GM21381 (cell line): Measurements from ENCODE around the gene USP2.

Experiments used
- ATAC-seq: cut with Tn5 transposase; IDR thresholded peaks from one replicate; pipeline ENCODE4 v1.9.1; 2021; ENCODE audit warnings: mild to moderate bottlenecking, moderate library complexity; ENCODE audit not compliant: unreplicated experiment

Gene USP2

GRCh38 chr11:119345685-119346084, 35.8 kb downstream of the USP2 start:
- no peak for ATAC-seq

DNA sequence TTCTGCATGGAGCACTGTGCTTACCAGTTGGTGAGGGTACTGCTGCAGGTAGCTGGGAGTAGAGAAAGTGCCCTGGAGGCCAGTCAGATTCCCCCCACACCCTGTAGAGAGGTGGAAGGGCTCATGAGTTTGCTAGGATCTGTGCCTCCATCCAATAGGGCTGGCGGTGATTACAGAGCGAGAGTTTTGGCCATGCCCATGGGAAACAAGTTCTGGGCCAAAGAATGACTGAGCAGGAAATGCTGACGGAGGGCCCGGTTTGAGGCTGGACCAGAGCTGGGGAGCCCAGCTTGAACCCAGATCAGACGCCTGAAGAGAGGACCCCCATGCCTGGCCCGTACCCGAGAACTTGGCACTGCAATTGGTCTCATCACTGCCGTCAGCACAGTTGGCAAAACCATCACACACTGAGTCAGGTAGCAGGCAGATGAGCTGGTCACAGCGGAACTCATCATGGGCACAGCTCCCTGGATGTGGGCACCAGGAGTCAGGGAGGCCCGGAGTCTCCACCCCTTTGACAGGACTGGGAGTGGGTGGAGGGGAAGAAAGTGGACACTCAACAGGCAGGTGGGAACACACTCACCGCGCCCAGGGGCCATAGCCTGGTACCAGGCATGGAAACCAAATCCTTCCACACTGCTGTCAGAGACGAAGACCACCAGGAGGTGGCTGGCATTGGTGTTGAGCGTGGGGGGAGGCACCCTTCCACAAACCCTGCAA, 37.0 kb downstream of the USP2 start:
- ATAC-seq, result no peak

DNA sequence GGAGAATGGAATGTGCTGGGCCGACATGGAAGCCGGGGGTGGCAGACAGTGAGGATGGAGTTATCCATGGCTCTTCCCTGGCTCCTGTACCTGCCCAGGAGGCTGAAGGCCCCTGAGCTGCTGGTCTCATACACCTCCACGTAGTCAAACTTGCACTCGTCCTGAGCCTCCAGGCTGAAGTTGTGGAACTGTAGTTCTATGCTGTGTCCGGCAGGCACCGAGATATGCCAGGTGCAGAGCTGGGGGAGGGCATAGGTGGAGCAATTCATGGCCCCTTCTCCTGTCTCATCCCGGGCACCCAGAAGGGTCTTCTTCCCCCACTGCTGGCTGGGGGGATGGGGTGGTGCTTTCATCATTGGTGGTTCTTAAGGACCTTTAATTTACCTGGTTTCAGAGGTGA, 37.8 kb downstream of the USP2 start:
- ATAC-seq, result no peak

GRCh38 chr11:119342362-119343130, 38.9 kb downstream of the USP2 start:
- ATAC-seq, result no peak

- ATAC-seq, result no peak
Measured at GRCh38 chr11:119342023-119342300, 39.5 kb downstream of the USP2 start.

- no peak for ATAC-seq
Measured at GRCh38 chr11:119341222-119342022, 40.1 kb downstream of the USP2 start.

GRCh38 chr11:119340335-119341221, 40.9 kb downstream of the USP2 start, which contains the start of gene C1QTNF5:
C1QTNF5 (minus strand) TSS chr11:119340883; CDS start chr11:119340397, 486 bp downstream.
- ATAC-seq, result no peak

DNA sequence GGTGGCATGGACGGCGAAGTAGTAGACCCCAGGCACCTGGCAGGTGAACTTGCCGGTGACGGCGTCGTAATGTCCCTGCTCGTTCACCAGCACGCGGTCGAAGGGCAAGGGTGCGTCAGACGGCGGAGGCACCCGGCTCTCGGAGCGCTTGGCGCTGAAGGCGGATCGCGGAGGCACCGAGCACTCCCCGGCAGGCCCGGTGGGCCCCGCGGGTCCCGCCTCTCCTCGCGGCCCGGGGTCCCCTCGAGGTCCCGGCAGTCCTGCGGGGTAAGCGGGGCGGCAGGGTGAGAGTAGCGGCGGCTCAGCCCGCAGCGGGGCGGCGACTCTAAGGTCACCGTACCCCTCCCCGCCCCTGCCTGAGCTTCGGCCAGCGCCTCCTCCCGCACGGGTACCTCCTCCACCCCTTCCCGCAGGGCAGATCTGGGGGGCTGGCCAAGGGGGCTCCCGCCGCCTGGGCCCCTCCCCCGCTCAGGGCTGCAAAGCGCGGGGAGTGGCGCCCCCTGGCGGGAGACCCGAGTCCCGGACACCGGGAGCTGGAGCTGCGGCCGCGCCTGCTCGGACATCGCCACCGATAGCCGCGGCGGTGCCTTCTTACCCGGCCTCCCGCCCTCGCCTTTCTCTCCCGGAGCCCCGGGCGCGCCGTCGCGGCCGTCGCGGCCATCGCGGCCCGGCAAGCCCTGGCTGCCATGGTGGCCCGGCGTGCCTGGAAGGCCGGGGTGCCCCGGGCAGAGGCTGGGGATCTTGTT, 41.7 kb downstream of the USP2 start:
- no peak for ATAC-seq

GRCh38 chr11:119338965-119339588, 42.4 kb downstream of the USP2 start:
- no peak for ATAC-seq

GRCh38 chr11:119338318-119338890, 43.1 kb downstream of the USP2 start:
- no peak for ATAC-seq

DNA sequence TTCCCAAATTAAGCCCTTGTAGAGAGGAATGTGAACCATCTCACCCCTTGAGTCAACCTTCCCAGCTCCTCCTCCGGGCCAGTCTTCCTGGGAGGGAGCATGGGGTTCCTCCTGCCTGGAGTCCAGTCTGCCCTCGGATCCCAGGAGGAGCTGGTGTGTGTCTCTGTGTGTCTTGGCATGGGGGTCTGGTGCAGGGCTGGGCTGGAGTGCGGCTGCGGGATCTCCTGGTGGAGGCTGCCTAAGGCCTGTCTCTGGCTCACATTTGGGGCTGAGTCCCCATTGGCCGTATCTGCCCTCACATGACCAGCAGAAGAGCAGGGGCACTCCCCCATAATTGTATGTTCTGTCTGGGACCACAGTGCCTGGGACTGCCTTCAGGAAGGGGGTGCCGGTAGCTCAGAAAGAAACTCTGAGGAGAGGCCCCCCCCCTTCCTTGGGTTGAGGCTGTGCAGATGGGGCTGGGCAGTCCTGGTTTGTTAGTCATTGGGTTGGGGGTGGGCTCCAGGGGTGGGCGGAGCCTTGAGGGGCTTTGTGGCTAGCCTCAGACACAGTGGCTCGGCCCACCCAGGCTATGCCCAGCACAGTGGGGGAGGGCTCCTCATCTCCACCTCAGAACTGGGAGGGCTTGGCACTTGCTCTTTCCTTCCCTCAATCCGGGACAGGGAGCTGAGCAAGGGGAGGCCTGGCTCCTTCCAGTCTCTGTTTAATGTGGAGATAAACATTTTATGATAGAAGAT, 43.7 kb downstream of the USP2 start:
- no peak for ATAC-seq

GRCh38 chr11:119336744-119337469, 44.6 kb downstream of the USP2 start:
- ATAC-seq, result no peak

GRCh38 chr11:119335655-119336543, 45.6 kb downstream of the USP2 start:
- no peak for ATAC-seq

- no peak for ATAC-seq
Measured at GRCh38 chr11:119335091-119335654, 46.3 kb downstream of the USP2 start.

GRCh38 chr11:119334174-119334930, 47.1 kb downstream of the USP2 start, which contains the start of gene RNF26:
RNF26 (plus strand) TSS chr11:119334527; CDS start chr11:119335123, 596 bp downstream.
- ATAC-seq, result peak; percentile 91
